ENCODE data around the gene EYA4. TPM values are rescaled to one million over a fixed set of nuclear protein-coding genes. Genes with fewer than 3 reads are reported as not detected.

The EYA4 gene
- total and polyA plus RNA-seq, 5 donors from 2014 or later: not detected

- Mint-ChIP-seq H3K9me3 (peaks cover 0 to 8% (median 3%) of the 10 kb centered on the region in 7 donors), H3K27ac (no peak overlapping the region), H3K4me1 (no peaks in the 10 kb centered on the region), H3K4me3 (no peak overlapping the region), H3K36me3 (no peaks in the 10 kb centered on the region), H3K27me3 (no peaks in the 10 kb centered on the region)
- no peaks in the 10 kb centered on the region for H3K27me3 ChIP-seq (ENCODE audit: control insufficient read depth, insufficient read depth, low read length)
- no peak for DNase-seq
- no peak overlapping the region for H3K4me3 ChIP-seq (ENCODE audit: low read depth, low read length)
- no peaks in the 10 kb centered on the region for H3K9me3 ChIP-seq (ENCODE audit: control insufficient read depth in 2 of 2, low read length in 2 of 2)
- no peaks in the 10 kb centered on the region for H3K4me1 ChIP-seq (ENCODE audit: control insufficient read depth, insufficient read depth, low read length, poor library complexity, severe bottlenecking)
- no peaks in the 10 kb centered on the region for H3K36me3 ChIP-seq (ENCODE audit: control insufficient read depth, insufficient read depth, low read length)
- H3K27ac ChIP-seq (ENCODE audit: insufficient read depth, low read length, poor library complexity, severe bottlenecking): no peak overlapping the region
- no peak for ATAC-seq (ENCODE audit: low read depth in 2 of 2)
Measured at GRCh38 chr6:133428295-133428694, 187.1 kb downstream of the EYA4 start.

GRCh38 chr6:133430530-133430929 lies 189.4 kb downstream of the EYA4 start:
- no peak overlapping the region for H3K4me3 Mint-ChIP-seq
- H3K27me3 Mint-ChIP-seq: no peaks in the 10 kb centered on the region
- Histone ChIP-seq H3K36me3 (ENCODE audit: control insufficient read depth, insufficient read depth, low read length) (no peaks in the 10 kb centered on the region), H3K27me3 (ENCODE audit: control insufficient read depth, insufficient read depth, low read length) (no peaks in the 10 kb centered on the region), H3K27ac (ENCODE audit: insufficient read depth, low read length, poor library complexity, severe bottlenecking) (no peak overlapping the region), H3K4me1 (ENCODE audit: control insufficient read depth, insufficient read depth, low read length, poor library complexity, severe bottlenecking) (no peaks in the 10 kb centered on the region), H3K9me3 (ENCODE audit: control insufficient read depth in 2 of 2, low read length in 2 of 2) (no peaks in the 10 kb centered on the region), H3K4me3 (ENCODE audit: low read depth, low read length) (no peak overlapping the region)
- no peaks in the 10 kb centered on the region for H3K36me3 Mint-ChIP-seq
- no peaks in the 10 kb centered on the region for H3K4me1 Mint-ChIP-seq
- H3K27ac Mint-ChIP-seq: no peak overlapping the region
- H3K9me3 Mint-ChIP-seq: peaks cover 0 to 8% (median 3%) of the 10 kb centered on the region in 7 donors
- no peak for DNase-seq
- no peak for ATAC-seq (ENCODE audit: low read depth in 2 of 2)

GRCh38 chr6:133431031-133431430 lies 189.9 kb downstream of the EYA4 start:
- ATAC-seq (ENCODE audit: low read depth in 2 of 2) (no peak), DNase-seq (no peak)
- H3K4me3 ChIP-seq (ENCODE audit: low read depth, low read length): no peak overlapping the region
- no peak overlapping the region for H3K4me3 Mint-ChIP-seq
- H3K27me3 Mint-ChIP-seq: no peaks in the 10 kb centered on the region
- H3K4me1 ChIP-seq (ENCODE audit: control insufficient read depth, insufficient read depth, low read length, poor library complexity, severe bottlenecking): no peaks in the 10 kb centered on the region
- H3K36me3 ChIP-seq (ENCODE audit: control insufficient read depth, insufficient read depth, low read length): no peaks in the 10 kb centered on the region
- no peaks in the 10 kb centered on the region for H3K36me3 Mint-ChIP-seq
- no peaks in the 10 kb centered on the region for H3K4me1 Mint-ChIP-seq
- no peaks in the 10 kb centered on the region for H3K9me3 ChIP-seq (ENCODE audit: control insufficient read depth in 2 of 2, low read length in 2 of 2)
- no peak overlapping the region for H3K27ac ChIP-seq (ENCODE audit: insufficient read depth, low read length, poor library complexity, severe bottlenecking)
- H3K9me3 Mint-ChIP-seq: peaks cover 0 to 8% (median 3%) of the 10 kb centered on the region in 7 donors
- H3K27me3 ChIP-seq (ENCODE audit: control insufficient read depth, insufficient read depth, low read length): no peaks in the 10 kb centered on the region
- no peak overlapping the region for H3K27ac Mint-ChIP-seq

GRCh38 chr6:133432021-133432989 lies 191.1 kb downstream of the EYA4 start:
- no peaks in the 10 kb centered on the region for H3K9me3 ChIP-seq (ENCODE audit: control insufficient read depth in 2 of 2, low read length in 2 of 2)

DNA sequence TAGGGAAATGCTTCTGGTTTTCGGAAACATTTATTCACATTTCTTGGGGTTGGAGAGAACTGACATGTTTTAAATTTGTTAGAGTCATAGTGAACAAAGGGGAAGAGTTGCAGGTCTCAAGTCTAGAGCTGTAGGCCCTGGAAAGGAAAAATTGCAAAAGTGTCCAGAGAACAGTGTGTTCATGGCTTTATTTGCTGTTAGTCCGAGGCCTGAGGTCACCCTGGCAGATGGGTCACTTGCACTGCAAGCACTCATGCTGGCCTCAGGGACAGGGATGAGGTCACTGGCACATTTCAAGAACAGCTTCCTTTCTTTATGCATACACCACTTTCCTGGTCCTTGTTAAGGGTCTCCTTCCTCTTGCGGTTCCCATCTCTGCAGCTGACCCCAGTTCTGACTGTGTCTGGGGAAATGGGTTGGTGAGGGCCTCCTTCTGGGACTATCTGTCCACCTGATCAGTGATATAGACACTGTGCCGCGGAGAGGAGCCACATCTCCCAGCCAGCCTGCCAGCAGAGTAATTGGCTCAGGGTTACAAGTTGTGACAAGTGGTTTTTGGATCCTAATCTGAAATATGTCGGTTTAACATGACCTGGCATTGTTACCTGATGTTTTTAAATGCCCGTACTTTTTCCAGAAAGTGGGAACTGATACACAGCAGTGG lies 194.0 kb downstream of the EYA4 start:
- H3K27ac Mint-ChIP-seq: no peak overlapping the region
- no peak overlapping the region for H3K4me3 Mint-ChIP-seq
- Histone ChIP-seq H3K27me3 (ENCODE audit: control insufficient read depth, insufficient read depth, low read length) (no peaks in the 10 kb centered on the region), H3K36me3 (ENCODE audit: control insufficient read depth, insufficient read depth, low read length) (no peaks in the 10 kb centered on the region), H3K4me3 (ENCODE audit: low read depth, low read length) (no peak overlapping the region), H3K9me3 (ENCODE audit: control insufficient read depth in 2 of 2, low read length in 2 of 2) (no peaks in the 10 kb centered on the region), H3K4me1 (ENCODE audit: control insufficient read depth, insufficient read depth, low read length, poor library complexity, severe bottlenecking) (no peaks in the 10 kb centered on the region), H3K27ac (ENCODE audit: insufficient read depth, low read length, poor library complexity, severe bottlenecking) (no peak overlapping the region)
- no peak for ATAC-seq (ENCODE audit: low read depth in 2 of 2)
- H3K9me3 Mint-ChIP-seq: peaks cover 0 to 4% (median 1%) of the 10 kb centered on the region in 7 donors
- no peaks in the 10 kb centered on the region for H3K36me3 Mint-ChIP-seq
- H3K4me1 Mint-ChIP-seq: no peaks in the 10 kb centered on the region
- DNase-seq: no peak
- no peaks in the 10 kb centered on the region for H3K27me3 Mint-ChIP-seq

More at GRCh38 chr6:133432021-133432989, 191.1 kb downstream of the EYA4 start:
- H3K4me1 ChIP-seq (ENCODE audit: control insufficient read depth, insufficient read depth, low read length, poor library complexity, severe bottlenecking): no peaks in the 10 kb centered on the region
- no peak overlapping the region for H3K4me3 ChIP-seq (ENCODE audit: low read depth, low read length)
- H3K9me3 Mint-ChIP-seq: peaks cover 0 to 8% (median 3%) of the 10 kb centered on the region in 7 donors
- H3K27me3 Mint-ChIP-seq: no peaks in the 10 kb centered on the region
- DNase-seq (no peak), ATAC-seq (ENCODE audit: low read depth in 2 of 2) (no peak)
- no peaks in the 10 kb centered on the region for H3K36me3 Mint-ChIP-seq
- H3K4me1 Mint-ChIP-seq: no peaks in the 10 kb centered on the region
- no peak overlapping the region for H3K27ac Mint-ChIP-seq
- H3K4me3 Mint-ChIP-seq: no peak overlapping the region
- no peak overlapping the region for H3K27ac ChIP-seq (ENCODE audit: insufficient read depth, low read length, poor library complexity, severe bottlenecking)
- H3K27me3 ChIP-seq (ENCODE audit: control insufficient read depth, insufficient read depth, low read length): no peaks in the 10 kb centered on the region
- no peaks in the 10 kb centered on the region for H3K36me3 ChIP-seq (ENCODE audit: control insufficient read depth, insufficient read depth, low read length)

DNA sequence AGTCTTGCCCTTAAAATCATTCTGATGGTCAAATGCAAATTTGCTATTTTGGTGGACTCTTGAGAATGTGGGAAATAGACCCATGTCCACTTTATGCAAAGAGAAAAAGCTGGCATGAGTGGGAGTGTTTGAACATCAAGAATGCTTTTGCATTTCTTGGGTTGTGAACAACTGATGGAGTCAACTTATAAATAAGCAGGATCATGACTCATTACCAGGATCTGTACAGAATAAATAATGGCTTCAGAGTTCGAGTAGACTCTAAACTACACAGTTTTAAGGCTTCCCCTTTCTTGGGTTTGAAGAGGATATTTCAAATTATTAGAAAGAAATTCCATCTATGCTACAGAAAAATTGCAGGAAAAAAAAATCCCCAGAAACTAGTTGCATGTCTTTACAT lies 195.5 kb downstream of the EYA4 start:
- Histone ChIP-seq H3K27ac (ENCODE audit: insufficient read depth, low read length, poor library complexity, severe bottlenecking) (no peak overlapping the region), H3K27me3 (ENCODE audit: control insufficient read depth, insufficient read depth, low read length) (no peaks in the 10 kb centered on the region), H3K36me3 (ENCODE audit: control insufficient read depth, insufficient read depth, low read length) (no peaks in the 10 kb centered on the region), H3K4me3 (ENCODE audit: low read depth, low read length) (no peak overlapping the region), H3K9me3 (ENCODE audit: control insufficient read depth in 2 of 2, low read length in 2 of 2) (no peaks in the 10 kb centered on the region), H3K4me1 (ENCODE audit: control insufficient read depth, insufficient read depth, low read length, poor library complexity, severe bottlenecking) (no peaks in the 10 kb centered on the region)
- Mint-ChIP-seq H3K27ac (no peak overlapping the region), H3K4me1 (no peaks in the 10 kb centered on the region), H3K9me3 (peaks cover 0 to 2% (median 0%) of the 10 kb centered on the region in 7 donors), H3K4me3 (no peak overlapping the region), H3K27me3 (no peaks in the 10 kb centered on the region), H3K36me3 (no peaks in the 10 kb centered on the region)
- no peak for DNase-seq
- no peak for ATAC-seq (ENCODE audit: low read depth in 2 of 2)

GRCh38 chr6:133441491-133441890 lies 200.3 kb downstream of the EYA4 start:
- ATAC-seq (ENCODE audit: low read depth in 2 of 2) (no peak), DNase-seq (no peak)
- Mint-ChIP-seq H3K27me3 (no peaks in the 10 kb centered on the region), H3K4me1 (no peaks in the 10 kb centered on the region), H3K36me3 (no peaks in the 10 kb centered on the region), H3K27ac (no peak overlapping the region), H3K4me3 (no peak overlapping the region), H3K9me3 (peaks cover 0 to 1% (median 0%) of the 10 kb centered on the region in 7 donors)
- Histone ChIP-seq H3K4me3 (ENCODE audit: low read depth, low read length) (no peak overlapping the region), H3K4me1 (ENCODE audit: control insufficient read depth, insufficient read depth, low read length, poor library complexity, severe bottlenecking) (no peaks in the 10 kb centered on the region), H3K27me3 (ENCODE audit: control insufficient read depth, insufficient read depth, low read length) (no peaks in the 10 kb centered on the region), H3K36me3 (ENCODE audit: control insufficient read depth, insufficient read depth, low read length) (no peaks in the 10 kb centered on the region), H3K9me3 (ENCODE audit: control insufficient read depth in 2 of 2, low read length in 2 of 2) (no peaks in the 10 kb centered on the region), H3K27ac (ENCODE audit: insufficient read depth, low read length, poor library complexity, severe bottlenecking) (no peak overlapping the region)
